GM21576 (cell line): ENCODE data around the gene NOP53.
"Not testable (repeated sequence)": the region's sequence is repeated elsewhere in the genome, so short reads cannot be mapped to it uniquely, and the experiment has no call there.

Source experiments
- ATAC-seq: cut with Tn5 transposase; IDR thresholded peaks from one replicate; pipeline ENCODE4 v1.9.1; 2021; ENCODE audit warnings: mild to moderate bottlenecking, moderate library complexity; ENCODE audit not compliant: unreplicated experiment

Gene NOP53

DNA sequence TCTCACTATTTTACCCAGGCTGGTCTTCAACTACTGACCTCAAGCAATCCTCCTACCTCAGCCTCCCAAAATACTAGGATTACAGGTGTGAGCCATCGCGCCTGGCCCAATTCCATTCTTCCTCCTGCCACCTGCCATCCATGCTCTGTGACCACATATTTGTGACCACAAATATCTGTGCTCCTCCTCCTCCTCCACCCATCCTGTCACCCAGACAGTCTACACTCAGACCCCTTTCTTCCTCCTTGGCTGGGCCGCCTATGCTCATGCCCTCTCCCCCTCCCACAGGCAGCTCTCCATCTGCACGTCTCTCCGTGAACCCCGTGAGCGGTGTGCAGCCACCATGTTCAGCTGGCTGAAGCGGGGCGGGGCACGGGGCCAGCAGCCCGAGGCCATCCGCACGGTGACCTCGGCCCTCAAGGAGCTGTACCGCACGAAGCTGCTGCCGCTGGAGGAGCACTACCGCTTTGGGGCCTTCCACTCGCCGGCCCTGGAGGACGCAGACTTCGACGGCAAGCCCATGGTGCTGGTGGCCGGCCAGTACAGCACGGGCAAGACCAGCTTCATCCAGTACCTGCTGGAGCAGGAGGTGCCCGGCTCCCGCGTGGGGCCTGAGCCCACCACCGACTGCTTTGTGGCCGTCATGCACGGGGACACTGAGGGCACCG is 28.9 kb upstream of the NOP53 start:
- no peak for ATAC-seq

DNA sequence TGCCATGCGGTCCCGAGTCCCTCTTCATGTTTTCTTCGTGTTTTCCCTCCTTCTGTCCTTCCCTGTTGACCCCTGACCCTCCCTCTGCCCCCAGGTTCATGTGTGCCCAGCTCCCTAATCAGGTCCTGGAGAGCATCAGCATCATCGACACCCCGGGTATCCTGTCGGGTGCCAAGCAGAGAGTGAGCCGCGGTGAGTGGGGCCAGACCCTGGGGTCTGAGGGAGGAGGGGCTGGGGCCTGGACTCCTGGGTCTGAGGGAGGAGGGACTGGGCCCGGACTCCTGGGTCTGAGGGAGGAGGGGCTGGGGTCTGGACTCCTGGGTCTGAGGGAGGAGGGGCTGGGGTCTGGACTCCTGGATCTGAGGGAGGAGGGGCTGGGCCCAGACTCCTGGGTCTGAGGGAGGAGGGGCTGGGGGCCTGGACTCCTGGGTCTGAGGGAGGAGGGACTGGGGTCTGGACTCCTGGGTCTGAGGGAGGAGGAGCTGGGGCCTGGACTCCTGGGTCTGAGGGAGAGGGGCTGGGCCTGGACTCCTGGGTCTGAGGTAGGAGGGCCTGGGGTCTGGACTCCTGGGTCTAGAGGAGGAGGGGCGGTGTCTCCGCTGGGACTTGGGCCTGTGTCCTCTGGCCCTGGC is 26.8 kb upstream of the NOP53 start:
- not testable (repeated sequence) for ATAC-seq

DNA sequence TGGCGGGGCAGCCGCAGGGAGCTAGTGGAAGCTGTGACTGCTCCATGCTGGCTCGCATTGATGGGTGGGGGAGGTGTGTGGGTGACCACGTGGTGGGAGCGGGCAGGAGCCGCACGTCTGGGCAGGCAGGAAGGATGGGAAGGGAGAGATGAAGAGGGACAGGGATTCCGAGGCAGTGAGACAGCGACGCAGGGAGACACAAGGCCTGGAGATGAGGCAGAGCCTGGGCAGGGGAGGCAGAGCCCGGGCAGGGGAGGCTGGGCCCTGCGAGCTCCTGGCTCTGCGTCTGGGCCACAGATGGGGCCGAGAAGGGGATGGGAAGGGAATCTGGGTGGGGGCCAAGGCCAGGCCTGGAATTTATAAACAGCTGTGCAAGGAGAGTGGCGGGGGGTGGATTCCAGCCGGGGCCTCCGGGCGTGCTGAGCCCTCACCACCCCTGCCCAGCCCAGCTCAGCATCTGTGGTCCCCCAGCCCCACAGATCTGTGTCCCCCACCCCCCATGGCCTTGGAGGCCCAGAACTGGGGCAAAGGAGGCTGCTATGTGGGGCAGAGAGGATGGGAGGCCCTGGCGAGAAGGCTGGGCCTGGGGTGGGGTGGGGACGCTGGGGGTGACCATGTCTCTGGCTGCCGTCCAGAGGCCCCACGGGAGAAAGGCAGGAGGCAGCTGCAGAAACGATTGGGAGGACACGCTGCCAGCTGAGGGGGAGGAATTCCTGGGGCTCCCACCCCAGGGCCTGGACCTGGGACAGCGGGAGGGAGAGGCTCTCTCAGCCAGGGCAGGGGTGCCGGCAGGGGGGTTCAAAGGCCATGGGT is 26.1 kb upstream of the NOP53 start:
- no peak for ATAC-seq

DNA sequence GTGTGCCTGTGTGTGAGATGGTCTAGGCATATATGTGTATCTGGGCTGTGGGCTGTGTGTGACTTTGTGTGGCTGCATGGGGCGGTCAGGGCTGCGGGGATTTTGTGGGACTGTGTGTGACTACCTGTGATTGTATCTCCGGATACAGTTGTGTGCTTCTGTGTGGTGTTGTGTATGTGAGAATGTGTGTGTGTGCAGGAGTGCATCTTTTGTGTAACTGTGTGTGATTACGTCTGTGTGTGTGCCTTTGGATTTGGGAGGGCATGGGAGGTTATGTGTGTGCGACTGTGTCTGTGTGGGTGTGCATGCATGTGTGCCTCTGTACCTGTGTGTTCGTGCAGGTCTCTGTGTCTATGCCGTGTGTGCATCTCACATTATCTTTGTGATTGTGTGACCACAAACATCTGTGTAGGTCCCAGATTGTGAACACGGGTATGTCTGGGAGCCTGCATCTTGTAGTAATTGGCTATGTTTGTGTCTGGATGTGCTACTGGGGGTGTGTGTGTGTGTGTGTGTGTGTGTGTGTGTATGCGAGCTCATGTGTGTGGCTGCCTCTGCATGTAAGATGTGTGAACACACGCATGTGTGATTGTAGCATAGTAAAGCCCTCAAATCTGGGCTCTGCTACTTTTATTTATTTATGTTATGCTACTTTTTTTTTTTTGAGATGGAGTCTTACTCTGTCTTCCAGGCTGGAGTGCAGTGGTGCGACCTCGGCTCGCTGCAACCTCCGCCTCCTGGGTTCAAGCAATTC is 24.5 kb upstream of the NOP53 start:
- no peak for ATAC-seq

DNA sequence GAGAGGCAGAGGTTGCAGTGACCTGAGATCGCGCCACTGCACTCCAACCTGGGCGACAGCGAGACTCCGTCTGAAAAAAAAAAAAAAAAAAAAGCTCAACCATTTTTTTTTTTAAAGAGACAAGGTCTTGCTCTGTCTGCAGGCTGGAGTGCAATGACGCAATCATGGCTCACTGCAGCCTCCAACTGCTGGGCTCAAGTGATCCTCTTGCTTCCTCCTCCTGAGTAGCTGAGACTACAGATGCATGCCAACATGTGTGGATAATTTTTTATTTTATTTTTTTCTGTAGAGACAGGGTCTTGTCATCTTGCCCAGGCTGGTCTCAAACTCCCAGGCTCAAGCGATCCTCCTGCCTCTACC is 21.8 kb upstream of the NOP53 start:
- ATAC-seq, result no peak

DNA sequence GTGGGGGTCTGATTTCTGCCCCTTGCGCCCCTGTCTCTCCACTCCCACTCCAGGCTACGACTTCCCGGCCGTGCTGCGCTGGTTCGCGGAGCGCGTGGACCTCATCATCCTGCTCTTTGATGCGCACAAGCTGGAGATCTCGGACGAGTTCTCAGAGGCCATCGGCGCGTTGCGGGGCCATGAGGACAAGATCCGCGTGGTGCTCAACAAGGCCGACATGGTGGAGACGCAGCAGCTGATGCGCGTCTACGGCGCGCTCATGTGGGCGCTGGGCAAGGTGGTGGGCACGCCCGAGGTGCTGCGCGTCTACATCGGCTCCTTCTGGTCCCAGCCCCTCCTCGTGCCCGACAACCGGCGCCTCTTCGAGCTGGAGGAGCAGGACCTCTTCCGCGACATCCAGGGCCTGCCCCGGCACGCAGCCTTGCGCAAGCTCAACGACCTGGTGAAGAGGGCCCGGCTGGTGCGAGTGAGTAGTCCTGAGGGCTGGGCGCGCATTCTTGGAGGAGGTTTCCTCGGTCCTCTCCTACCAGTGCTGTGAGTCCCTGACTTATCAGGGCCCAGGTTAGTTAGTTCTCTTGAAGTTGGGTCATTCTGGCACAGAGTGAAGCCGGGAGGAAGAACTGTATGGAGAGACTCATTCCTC is 19.5 kb upstream of the NOP53 start:
- no peak for ATAC-seq

DNA sequence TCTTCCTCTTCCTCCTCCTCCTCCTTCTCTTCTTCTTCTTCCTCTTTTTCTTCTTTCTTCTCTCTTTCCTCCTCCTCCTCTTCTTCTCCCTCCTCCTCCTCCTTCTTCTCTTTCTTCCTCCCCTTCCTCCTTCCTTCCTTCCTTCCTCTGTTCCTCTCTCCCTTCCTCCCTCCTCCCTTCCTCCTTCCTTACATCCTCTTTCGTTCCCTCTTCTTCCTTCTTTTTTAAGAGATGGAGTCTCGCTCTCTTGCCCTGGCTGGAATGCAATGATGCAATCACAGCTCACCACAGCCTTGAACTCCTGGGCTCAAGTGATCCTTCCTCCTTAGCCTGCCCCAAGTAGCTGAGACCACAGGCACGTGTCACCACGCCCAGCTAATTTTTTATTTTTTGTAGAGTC is 18.9 kb upstream of the NOP53 start:
- ATAC-seq, result no peak

DNA sequence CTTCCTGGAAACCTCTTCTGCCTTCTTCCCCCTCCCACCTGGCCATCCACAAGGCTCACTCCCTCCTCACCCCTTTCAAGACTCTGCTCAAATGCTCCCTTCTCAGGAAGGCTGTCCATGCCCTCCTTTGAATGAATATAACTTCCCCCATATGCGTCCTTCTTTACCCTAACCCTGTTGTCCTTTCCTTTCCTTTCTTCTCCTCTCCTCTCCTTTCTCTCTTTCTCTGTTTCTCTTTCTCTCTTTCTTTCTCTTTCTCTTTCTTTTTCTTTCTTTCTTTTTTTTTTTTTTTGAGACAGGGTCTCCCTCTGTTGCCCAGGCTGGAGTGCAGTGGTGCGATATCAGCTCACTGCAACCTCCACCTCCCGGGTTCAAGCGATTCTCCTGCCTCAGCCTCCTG is 17.1 kb upstream of the NOP53 start:
- not testable (repeated sequence) for ATAC-seq

DNA sequence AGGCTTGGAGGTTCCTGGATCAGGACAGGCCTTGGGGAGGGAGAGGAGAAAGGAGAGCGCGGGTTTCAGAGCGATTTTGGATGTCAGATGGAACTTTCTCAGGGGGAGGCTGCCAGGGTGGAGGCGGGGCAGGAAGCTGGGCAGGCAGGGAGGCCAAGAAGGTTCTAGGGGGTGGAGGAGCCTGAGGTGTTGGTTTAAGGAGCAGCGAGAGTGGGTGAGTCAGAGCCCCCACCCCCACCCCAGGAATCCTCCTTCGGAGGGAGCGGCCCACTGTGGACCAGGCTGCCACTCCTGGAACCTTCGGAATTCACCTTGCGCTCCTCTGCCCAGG is 15.9 kb upstream of the NOP53 start:
- ATAC-seq, result no peak

DNA sequence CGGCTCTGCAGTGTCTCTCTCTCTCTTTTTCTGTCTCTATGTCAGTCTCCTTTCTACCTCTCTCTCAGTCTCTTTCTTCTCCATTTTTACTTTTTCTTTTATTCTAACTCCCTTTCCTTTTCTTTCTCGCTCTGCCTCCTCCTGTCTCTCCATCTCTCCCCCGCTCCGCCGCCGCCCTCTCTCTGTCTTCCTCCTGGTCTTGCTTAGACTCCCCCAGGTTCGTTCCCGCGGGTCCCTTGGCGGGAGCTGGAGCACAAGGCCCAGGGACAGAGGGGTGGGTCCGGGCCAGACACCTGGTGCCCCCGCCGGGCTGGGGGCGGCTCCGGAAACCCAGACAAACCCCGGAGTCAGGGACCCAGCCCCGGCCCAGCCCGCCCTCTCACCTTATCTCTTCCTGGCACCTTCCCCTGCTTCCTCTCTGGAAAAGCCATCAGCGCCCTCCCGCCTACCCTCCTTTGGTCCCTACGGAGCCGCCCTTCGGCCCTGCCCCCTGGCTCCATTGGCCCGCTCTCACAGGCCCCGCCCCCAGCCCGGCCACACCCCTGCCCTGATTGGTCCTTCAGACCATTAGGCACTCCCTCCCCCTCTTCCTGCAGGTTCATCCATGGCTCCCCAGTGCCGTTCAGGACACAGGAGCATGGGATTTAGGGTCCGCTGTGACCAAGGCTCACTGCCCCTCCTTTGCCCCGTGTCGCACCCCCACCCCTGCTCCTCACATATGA is 15.4 kb upstream of the NOP53 start:
- ATAC-seq, result no peak

DNA sequence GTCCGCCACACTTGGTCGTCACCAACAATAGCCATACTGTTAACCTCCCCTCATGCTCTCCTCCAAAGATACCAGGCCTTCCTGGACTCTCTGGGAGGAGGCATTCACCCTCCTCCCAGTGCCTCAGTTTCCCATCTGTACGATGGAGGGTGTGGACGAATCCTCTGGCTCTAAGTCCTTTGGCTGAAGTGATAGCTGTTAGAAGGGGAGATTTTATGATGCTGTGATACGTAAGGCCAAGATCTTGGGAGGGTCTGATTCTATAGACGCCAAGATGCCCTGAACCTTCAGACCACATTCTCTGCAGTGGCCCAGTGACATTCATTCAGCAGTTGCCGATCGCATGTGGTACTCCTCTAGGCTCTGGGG is 14.8 kb upstream of the NOP53 start:
- ATAC-seq, result no peak

DNA sequence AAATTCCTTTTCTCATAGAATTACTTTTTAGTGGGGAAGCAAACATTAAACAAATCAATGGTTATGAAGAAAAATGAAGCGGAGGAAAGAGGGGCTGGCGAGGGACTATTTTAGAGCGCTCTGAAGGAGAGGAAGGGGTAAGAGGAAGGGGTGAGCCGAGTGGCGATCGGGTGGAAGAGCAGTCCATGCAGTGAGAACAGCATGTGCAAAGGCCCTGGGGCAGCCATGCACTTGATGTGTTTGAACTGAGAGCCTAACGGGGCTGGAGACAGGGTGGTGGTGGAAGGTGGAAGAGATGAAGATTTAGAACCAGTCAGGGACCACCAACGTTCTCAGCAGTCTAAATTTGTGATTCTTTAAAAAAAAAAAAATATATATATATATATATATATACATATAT is 14.4 kb upstream of the NOP53 start:
- ATAC-seq, result no peak

DNA sequence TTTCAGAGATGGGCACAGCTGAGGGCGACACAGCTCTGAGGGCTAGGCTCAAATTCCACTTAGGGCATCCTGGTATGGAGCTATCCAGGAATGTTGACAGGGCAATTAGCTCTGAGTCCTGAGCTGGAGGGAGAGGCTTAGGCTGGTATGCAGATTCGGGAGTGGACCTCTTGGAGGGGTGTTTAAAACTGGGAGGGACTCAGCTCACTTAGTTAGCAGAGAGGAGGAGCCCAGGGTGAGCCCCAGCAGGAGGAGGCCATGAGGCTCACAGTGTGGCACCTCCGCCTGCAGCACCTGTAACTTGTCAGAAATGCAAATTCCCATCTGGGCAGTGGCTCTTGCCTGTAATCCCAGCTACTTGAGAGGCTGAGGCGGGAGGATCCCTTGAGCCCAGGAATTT is 10.2 kb upstream of the NOP53 start:
- no peak for ATAC-seq

DNA sequence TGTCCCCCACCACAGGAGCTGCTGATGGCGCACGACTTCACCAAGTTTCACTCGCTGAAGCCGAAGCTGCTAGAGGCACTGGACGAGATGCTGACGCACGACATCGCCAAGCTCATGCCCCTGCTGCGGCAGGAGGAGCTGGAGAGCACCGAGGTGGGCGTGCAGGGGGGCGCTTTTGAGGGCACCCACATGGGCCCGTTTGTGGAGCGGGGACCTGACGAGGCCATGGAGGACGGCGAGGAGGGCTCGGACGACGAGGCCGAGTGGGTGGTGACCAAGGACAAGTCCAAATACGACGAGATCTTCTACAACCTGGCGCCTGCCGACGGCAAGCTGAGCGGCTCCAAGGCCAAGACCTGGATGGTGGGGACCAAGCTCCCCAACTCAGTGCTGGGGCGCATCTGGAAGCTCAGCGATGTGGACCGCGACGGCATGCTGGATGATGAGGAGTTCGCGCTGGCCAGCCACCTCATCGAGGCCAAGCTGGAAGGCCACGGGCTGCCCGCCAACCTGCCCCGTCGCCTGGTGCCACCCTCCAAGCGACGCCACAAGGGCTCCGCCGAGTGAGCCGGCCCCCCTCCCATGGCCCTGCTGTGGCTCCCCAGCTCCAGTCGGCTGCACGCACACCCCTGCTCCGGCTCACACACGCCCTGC is 4.4 kb upstream of the NOP53 start:
- no peak for ATAC-seq

DNA sequence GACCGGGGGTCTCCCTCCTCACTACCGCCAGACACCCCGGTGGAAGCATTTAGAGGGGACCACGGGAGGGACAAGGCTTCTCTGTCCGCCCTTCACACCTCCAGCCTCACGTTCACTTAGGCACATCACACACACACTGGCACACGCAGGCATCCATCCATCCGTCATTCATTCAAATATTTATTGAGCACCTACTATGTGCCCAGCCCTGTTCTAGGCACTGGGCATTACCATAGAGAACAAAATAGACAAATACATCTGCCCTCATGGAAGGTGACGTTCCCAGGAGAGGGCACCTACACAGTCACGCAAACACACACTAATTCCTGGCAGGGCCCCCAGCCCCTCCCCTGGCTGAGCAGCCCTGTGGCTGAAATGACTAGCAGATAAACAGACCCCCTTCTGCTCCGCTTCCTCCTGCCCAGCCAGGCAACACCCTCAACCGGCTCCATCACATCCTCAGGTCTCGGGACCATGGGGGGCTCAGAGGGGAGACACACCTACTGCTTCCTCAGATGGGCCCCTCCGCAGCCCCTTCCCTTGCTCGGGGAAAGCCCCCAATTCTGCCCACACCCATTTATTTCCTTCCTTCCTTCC is 3.7 kb upstream of the NOP53 start:
- ATAC-seq, result no peak

DNA sequence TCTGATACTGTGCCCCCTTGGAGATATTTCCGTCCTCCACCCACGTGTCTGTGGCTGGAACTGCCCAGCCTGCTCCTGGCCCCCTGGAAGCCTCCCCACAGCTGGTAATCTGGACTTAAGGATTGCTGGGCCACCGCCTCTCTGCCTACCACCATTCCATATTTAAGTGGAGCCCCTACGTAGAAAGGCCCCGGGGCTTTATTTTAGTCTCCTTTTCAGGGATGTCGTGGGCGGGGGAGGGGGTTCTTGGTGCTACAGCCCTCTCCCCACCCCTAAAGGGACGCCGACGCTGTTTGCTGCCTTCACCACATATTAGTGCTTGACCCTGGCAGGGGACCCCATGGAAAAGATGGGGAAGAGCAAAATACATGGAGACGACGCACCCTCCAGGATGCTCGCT is 2.7 kb upstream of the NOP53 start:
- no peak for ATAC-seq

DNA sequence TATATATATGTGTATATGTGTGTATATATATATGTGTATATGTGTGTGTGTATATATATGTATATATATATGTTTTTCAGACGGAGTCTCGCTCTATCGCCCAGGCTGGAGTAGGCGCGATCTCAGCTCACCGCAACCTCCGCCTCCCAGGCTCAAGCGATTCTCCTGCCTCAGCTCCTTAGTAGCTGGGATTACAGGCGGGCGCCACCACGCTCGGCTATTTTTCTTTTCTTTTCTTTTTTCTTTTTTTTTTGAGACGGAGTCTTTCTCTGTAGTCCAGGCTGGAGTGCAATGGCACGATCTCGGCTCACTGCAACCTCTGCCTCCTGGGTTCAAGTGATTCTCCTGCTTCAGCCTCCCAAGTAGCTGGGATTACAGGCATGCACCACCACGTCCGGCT is 783 bp downstream of the NOP53 start:
- ATAC-seq, result not testable (repeated sequence)

DNA sequence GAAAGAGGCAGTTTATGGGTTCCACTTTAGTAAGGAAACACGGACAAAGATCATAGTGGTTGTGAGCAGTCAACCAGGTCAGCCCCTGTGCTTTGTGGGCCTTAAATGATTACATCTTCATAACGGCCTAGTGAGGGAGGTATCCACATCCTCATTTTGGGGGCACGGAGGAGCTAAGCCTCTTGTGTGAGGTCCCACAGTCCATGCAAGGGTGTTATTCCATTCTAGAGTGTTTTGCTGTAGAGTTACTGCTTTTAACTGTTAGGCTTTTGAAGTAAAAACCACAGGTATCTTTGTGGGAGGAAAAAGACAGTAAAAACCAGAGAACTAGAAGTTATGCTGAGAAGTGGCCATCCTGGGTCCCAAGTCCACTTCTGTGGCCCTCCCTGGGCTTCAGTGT is 4.0 kb downstream of the NOP53 start:
- no peak for ATAC-seq

DNA sequence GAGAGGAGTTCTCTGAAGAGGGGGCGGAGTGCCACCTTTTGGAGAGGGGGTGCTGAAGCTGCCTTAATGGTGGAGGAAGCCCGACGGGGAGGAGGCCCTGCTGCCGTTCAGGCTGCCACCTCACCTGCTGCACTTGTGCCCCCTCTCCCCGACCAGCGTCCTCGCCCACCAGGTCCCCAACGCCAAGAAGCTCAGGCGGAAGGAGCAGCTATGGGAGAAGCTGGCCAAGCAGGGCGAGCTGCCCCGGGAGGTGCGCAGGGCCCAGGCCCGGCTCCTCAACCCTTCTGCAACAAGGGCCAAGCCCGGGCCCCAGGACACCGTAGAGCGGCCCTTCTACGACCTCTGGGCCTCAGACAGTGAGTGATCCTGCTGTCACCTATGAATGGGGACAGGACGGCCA is 5.4 kb downstream of the NOP53 start:
- ATAC-seq, result no peak
